ENCODE measurements around the gene PRELID3B. TPM values are rescaled to one million over a fixed set of nuclear protein-coding genes. Genes with fewer than 3 reads are reported as not detected.

Gene PRELID3B
- total and polyA plus RNA-seq, 2 of the 13 experiments (the other 11 are each of a cell fraction or from before 2014, with no cell fraction given): 23.3 to 42.6 TPM

GRCh38 chr20:59002874-59003399 is 39.6 kb downstream of the PRELID3B start (continued):
- TF ChIP-seq HNRNPH1 (optimal IDR thresholded peaks at IDR 0.05; ENCODE audit: low read depth, low read length): no peak
- 0 out of 2 replicates have a peak, but pooled peaks have one; percentile 53 for TF ChIP-seq ZNF224 (CRISPR knock-in tag; IDR thresholded peaks at IDR 0.05)
- TF ChIP-seq ZNF576 (CRISPR knock-in tag; IDR thresholded peaks at IDR 0.05): no peak; the same call in 1 of the 2 replicates
- TF ChIP-seq, protein P1, sequence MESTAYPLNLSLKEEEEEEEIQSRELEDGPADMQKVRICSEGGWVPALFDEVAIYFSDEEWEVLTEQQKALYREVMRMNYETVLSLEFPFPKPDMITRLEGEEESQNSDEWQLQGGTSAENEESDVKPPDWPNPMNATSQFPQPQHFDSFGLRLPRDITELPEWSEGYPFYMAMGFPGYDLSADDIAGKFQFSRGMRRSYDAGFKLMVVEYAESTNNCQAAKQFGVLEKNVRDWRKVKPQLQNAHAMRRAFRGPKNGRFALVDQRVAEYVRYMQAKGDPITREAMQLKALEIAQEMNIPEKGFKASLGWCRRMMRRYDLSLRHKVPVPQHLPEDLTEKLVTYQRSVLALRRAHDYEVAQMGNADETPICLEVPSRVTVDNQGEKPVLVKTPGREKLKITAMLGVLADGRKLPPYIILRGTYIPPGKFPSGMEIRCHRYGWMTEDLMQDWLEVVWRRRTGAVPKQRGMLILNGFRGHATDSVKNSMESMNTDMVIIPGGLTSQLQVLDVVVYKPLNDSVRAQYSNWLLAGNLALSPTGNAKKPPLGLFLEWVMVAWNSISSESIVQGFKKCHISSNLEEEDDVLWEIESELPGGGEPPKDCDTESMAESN (CRISPR knock-in tag; conservative IDR thresholded peaks at IDR 0.05): no peak
- TF ChIP-seq PHF8 (CRISPR knock-in tag; IDR thresholded peaks at IDR 0.05): no peak
- TF ChIP-seq IKZF4 (CRISPR knock-in tag; IDR thresholded peaks at IDR 0.05; ENCODE audit: borderline replicate concordance, low read depth, not compliant biosample characterization): no peak
- no peak for TF ChIP-seq TRIM22 (IDR thresholded peaks at IDR 0.05)
- TF ChIP-seq GZF1 (CRISPR knock-in tag; IDR thresholded peaks at IDR 0.05): no peak
- TF ChIP-seq NR2F1 (CRISPR knock-in tag; IDR thresholded peaks at IDR 0.05): no peak
- TF ChIP-seq FOSL2 (CRISPR knock-in tag; IDR thresholded peaks at IDR 0.05): no peak
- TF ChIP-seq ZNF484 (CRISPR knock-in tag; IDR thresholded peaks at IDR 0.05; ENCODE audit: borderline replicate concordance, low read depth): no peak
- no peak for TF ChIP-seq ARID3A (IDR thresholded peaks at IDR 0.05; ENCODE audit: low read depth, low read length)
- TF ChIP-seq ZNF552 (CRISPR knock-in tag; IDR thresholded peaks at IDR 0.05; ENCODE audit: borderline replicate concordance): no peak
- TF ChIP-seq, protein P2, sequence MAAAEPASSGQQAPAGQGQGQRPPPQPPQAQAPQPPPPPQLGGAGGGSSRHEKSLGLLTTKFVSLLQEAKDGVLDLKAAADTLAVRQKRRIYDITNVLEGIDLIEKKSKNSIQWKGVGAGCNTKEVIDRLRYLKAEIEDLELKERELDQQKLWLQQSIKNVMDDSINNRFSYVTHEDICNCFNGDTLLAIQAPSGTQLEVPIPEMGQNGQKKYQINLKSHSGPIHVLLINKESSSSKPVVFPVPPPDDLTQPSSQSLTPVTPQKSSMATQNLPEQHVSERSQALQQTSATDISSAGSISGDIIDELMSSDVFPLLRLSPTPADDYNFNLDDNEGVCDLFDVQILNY (CRISPR knock-in tag; conservative IDR thresholded peaks at IDR 0.05): no peak
- no peak for TF ChIP-seq MNT (IDR thresholded peaks at IDR 0.05)
- TF ChIP-seq ZNF468 (CRISPR knock-in tag; IDR thresholded peaks at IDR 0.05): no peak
- TF ChIP-seq HMG20B (CRISPR knock-in tag; conservative IDR thresholded peaks at IDR 0.05): no peak
- no peak for TF ChIP-seq ZC3H4 (CRISPR knock-in tag; IDR thresholded peaks at IDR 0.05; ENCODE audit: borderline replicate concordance)
- no peak for TF ChIP-seq PPARG (CRISPR knock-in tag; conservative IDR thresholded peaks at IDR 0.05)
- no peak for TF ChIP-seq ISL2 (CRISPR knock-in tag; IDR thresholded peaks at IDR 0.05)
- TF ChIP-seq SAP130 (CRISPR knock-in tag; IDR thresholded peaks at IDR 0.05; ENCODE audit: low read depth): peak; percentile 52; the same call in 1 of the 2 replicates
- TF ChIP-seq ZNF691 (CRISPR knock-in tag; IDR thresholded peaks at IDR 0.05; ENCODE audit: borderline replicate concordance, low read depth): no peak

Measured in HepG2 (cell line).